ENCODE measurements around the gene EIF4E1B. TPM values are rescaled to one million over a fixed set of nuclear protein-coding genes. Genes with fewer than 3 reads are reported as not detected.

EIF4E1B gene
- total RNA-seq, 2 donors from 2014 or later: not detected

DNA sequence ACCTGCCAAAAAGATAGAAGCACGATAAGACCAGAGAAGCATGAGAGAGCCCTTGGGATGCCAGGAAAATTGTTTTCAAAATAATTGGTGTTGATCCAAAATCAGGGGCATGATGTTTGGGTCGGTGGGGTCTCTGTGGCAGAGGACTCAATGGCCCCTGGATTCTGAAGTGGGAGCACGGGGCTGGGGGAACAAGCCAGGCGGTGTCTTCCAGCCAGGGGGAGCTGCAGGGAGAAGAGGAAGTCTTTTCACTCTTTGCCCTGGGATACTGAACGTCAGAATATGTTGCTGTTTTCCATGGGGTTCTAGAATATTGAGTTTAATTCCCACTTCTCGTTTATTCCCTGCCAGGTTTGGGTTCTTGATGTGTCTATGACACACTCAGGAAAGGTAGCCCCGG lies 37.2 kb downstream of the EIF4E1B start:
- H3K36me3 Mint-ChIP-seq (ENCODE audit: low read depth): no peaks in the 10 kb centered on the region
- no peaks in the 10 kb centered on the region for H3K4me1 Mint-ChIP-seq
- H3K9me3 Mint-ChIP-seq: no peaks in the 10 kb centered on the region
- peaks cover 29% of the 10 kb centered on the region for H3K27me3 Mint-ChIP-seq
- no peak overlapping the region for H3K27ac Mint-ChIP-seq
- ATAC-seq (replicated peaks): no peak
- no peak overlapping the region for H3K4me3 Mint-ChIP-seq

DNA sequence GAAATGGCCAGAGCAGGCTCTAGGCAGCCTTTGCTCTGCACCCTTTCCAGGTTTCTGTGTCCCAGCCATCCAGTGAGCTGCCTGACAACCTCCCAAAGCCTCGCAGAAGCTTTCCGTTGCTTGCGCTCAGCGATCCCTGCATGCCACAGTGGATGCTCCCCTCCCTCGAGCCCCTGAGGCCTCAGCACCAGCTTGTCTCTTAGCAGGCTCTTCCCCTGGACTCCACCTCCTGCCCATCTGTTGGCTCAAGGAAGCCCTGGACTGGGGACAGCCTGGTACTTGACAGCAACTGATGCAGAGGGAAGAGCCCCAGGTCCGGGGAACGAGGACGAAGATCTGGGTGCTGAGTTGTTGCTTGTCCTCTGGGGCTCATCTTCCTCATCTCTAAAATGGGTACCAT lies 40.0 kb downstream of the EIF4E1B start:
- Mint-ChIP-seq H3K27me3 (peaks cover 23% of the 10 kb centered on the region), H3K9me3 (no peaks in the 10 kb centered on the region), H3K27ac (no peak overlapping the region), H3K36me3 (ENCODE audit: low read depth) (no peaks in the 10 kb centered on the region), H3K4me3 (no peak overlapping the region), H3K4me1 (no peaks in the 10 kb centered on the region)
- no peak for ATAC-seq (replicated peaks)

DNA sequence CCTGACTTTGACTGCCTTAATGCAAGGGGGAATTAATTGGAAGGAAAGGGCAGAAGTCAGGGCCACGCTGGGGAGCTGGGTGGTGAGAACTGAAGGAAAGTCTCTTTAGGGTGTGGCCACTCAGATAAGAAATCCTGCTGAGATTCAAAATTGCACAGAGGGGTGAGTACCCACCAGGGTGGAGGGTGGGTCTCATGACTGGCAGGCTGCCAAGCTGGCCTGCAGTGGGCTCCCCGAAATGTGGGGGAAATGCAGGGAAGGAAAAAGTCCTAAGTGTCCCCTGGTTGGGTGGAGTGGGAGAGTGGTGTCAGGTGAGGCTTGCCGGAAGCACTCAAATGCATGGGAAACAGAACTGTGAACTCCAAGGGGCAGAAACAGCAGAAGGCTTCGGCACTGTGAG lies 40.9 kb downstream of the EIF4E1B start:
- Mint-ChIP-seq H3K27ac (no peak overlapping the region), H3K4me3 (no peak overlapping the region)
- no peak for ATAC-seq (replicated peaks)

DNA sequence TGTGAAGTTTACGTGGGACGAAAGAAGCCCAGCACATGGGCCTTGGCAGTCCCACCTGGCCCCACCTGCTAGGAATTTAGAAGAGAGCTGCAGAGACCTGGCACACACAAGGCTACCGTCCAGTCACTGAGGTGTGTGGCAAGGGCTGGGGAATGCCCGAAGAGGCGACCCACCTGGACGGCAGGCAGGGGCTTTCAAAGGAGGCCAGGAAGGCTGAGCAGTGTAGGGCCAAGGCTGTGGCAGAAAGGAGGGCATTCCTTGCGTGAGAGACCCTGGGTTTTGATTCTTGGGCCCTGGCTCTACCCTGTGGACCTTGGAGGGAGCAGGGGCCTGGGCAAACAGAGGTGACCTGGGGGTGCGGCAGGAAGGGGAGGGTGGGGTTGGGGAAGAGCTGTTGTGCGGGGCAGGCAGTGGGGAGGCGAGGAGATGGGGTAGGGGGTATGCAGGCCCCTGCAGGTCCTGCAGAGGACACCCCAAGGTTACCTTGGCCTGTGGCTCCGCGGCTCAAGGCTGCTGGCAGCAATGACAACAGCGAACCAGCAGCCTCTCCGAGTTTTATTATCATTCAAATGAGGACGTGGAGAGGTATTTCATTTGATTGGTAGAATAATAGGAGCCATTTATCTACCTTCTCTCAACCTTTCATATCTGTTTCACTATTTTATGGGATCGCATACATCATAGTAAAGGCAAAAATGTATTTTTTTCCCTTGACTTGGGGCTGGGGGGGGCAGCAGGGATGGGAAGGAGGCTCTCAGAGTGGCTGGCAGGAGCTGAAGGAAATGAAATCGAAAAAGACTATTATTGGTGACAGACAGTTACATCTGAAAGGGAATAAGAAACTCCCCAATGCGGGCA lies 41.6 kb downstream of the EIF4E1B start:
- H3K36me3 Mint-ChIP-seq (ENCODE audit: low read depth): no peaks in the 10 kb centered on the region
- no peak for ATAC-seq (replicated peaks)
- H3K27ac Mint-ChIP-seq: no peak overlapping the region
- H3K4me3 Mint-ChIP-seq: no peak overlapping the region
- no peaks in the 10 kb centered on the region for H3K4me1 Mint-ChIP-seq
- H3K9me3 Mint-ChIP-seq: no peaks in the 10 kb centered on the region
- H3K27me3 Mint-ChIP-seq: peaks cover 22% of the 10 kb centered on the region

More for the DNA sequence above, 40.9 kb downstream of the EIF4E1B start:
- H3K9me3 Mint-ChIP-seq: no peaks in the 10 kb centered on the region
- no peaks in the 10 kb centered on the region for H3K36me3 Mint-ChIP-seq (ENCODE audit: low read depth)
- H3K27me3 Mint-ChIP-seq: peaks cover 21% of the 10 kb centered on the region
- no peaks in the 10 kb centered on the region for H3K4me1 Mint-ChIP-seq

DNA sequence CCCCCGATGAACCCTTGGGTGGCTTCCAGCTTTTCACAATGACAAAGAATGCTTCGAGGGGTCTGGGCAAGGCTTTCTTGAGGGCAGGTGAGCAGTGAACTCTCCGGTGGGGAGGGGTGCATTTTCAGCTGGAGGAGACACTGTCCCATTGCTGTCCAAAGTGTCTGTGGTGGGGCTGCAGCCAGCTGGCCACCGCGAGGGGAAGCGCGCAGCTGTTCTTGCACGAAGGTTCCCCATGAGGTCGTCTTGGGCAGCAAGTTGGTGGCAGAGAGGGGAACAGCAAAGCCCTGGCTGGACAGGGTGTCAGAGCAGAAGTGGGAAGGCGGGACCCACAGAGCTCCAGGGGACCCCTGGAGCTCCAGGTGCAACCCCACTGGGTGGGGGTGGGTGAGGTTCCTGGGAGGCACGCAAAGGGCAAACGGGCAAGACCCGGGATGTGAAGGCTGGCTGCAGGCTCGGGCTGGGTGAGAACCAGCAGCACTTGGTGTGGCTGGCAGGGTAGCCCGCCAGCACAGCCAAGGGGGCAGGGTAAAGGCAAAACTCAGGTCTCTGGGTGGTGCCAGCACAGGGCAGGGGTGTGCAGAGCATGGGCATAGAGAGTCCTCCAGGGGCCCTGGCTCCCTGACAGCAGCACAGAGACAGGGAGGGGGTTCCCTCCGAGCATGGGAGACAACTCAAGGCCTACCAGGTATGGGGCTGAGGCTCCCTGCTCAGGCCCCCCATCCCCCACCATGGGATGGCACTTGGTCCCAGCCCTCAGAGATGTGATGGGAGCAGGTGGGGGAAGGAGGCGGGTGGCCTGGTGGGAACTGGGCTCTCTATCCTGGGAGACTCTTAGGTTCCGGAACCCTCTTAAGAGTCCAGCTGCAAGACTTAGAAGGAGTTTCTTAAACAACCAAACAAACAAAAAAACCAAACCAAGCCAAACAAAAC lies 43.4 kb downstream of the EIF4E1B start:
- Mint-ChIP-seq H3K27ac (no peak overlapping the region), H3K9me3 (no peaks in the 10 kb centered on the region), H3K27me3 (peaks cover 31% of the 10 kb centered on the region), H3K36me3 (ENCODE audit: low read depth) (no peaks in the 10 kb centered on the region), H3K4me1 (no peaks in the 10 kb centered on the region), H3K4me3 (no peak overlapping the region)
- ATAC-seq (replicated peaks): no peak

DNA sequence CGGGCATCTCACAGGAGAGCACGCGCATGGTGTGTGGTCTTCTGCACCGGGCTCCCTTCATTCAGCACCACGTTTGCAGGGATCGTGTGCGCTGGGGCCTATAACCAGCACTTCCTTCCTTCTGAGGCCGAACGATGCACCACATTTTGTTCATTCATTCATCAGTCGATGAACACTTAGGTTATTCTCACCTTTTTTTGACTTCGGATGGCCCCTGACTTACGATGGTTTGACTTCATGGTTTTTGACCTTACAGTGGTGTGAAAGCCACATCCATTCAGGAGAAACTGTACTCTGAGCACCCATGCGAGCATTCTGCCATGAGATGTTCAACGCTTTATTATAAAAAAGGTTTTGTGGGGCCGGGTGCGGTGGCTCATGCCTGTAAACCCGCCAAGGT lies 44.3 kb downstream of the EIF4E1B start:
- ATAC-seq (replicated peaks): no peak
- Mint-ChIP-seq H3K4me1 (no peaks in the 10 kb centered on the region), H3K4me3 (no peak overlapping the region), H3K9me3 (no peaks in the 10 kb centered on the region), H3K27me3 (peaks cover 38% of the 10 kb centered on the region), H3K36me3 (ENCODE audit: low read depth) (no peaks in the 10 kb centered on the region), H3K27ac (no peak overlapping the region)

DNA sequence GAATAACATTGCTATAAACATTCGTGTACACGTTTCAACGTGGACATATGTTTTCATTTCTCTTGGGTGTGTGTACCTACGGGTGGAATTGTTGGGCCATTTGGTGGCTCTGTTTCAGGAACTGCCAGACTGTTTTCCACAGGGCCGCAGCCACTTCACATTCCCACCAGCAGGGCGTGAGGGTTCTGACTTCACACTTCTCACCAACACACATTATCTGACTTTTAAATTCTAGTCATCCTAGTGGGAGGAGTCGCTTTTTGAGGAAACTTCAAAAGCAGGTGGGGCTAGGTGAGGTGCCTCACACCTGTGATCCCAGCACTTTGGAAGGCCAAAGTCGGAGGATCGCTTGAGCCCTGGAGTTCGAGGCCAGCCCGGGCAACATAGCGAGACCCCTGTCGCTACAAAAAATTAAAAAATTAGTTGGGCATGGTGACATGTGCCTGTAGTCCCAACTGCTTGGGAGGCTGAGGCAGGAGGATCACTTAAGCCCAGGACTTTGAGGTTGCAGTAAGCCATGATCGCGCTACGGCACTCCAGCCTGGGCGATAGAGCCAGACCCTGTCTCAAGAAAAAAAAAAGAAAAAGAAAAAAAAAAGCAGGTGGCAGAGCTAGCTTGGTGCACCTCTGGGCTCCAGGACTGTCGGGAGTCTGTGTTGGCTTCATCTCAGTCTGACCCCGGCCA lies 45.3 kb downstream of the EIF4E1B start:
- no peak overlapping the region for H3K27ac Mint-ChIP-seq
- no peaks in the 10 kb centered on the region for H3K9me3 Mint-ChIP-seq
- H3K27me3 Mint-ChIP-seq: peaks cover 40% of the 10 kb centered on the region
- no peaks in the 10 kb centered on the region for H3K36me3 Mint-ChIP-seq (ENCODE audit: low read depth)
- ATAC-seq (replicated peaks): no peak
- H3K4me3 Mint-ChIP-seq: no peak overlapping the region
- H3K4me1 Mint-ChIP-seq: no peaks in the 10 kb centered on the region

DNA sequence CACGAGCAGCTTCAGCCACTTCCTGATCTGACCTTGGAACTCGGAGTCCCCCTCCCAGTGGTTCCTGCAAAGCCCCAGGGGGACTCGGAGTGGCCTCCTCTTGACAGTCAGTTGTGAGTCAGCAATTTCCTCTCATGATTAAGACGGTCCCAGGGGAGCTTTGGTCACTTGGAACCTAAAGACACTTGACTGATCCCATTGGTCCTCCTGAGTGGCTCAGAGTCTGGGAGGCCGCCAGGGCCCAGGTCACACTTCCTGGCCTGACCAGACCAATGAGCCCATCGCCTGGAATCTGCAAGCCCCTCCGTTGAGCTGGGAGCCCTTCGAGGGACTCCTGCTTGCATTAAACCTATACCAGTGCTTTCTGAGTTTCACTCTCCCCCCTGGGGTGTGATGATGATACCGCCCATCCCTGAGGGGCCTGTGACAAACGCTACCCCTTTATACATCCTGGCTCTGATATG lies 45.9 kb downstream of the EIF4E1B start:
- H3K4me3 Mint-ChIP-seq: no peak overlapping the region
- peaks cover 38% of the 10 kb centered on the region for H3K27me3 Mint-ChIP-seq
- H3K9me3 Mint-ChIP-seq: no peaks in the 10 kb centered on the region
- no peak overlapping the region for H3K27ac Mint-ChIP-seq
- no peaks in the 10 kb centered on the region for H3K36me3 Mint-ChIP-seq (ENCODE audit: low read depth)
- no peaks in the 10 kb centered on the region for H3K4me1 Mint-ChIP-seq
- ATAC-seq (replicated peaks): no peak

DNA sequence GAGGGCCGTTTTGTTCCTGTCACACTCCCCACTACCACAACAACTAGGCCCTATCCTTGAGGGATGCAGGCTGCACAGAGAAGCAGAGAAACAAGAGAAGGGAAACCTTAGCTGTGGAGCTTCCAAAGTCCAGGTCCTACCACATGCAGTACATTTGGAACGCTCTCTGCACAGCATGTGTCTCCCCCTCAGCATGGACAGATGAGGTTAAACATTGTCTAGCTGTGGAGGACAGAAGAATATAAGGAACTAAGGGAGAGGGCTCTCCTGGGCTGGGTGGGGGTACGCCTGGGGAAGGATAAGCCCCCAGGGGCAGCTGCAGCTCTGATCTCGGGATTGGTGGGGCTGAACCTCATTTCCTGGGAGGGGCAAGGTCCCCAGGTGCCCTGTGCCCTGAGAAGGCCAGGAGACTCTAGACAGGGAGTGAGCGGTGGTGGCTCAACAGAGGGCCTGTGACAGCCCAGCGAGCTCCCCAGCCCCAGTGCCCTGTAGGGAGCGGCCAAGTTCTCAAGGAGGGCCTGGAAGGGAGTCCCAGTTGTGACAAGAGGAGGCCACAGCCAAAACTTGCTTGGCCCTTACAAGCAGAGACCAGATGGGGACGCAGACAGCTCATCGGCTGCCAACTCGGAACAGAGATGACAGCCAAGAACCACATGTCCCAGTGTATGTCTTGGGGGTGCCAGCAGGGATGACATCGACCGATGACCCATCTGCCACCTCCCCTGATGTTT lies 46.9 kb downstream of the EIF4E1B start:
- ATAC-seq (replicated peaks): no peak
- no peak overlapping the region for H3K27ac Mint-ChIP-seq
- no peak overlapping the region for H3K4me3 Mint-ChIP-seq
- peaks cover 40% of the 10 kb centered on the region for H3K27me3 Mint-ChIP-seq
- H3K4me1 Mint-ChIP-seq: no peaks in the 10 kb centered on the region
- no peaks in the 10 kb centered on the region for H3K9me3 Mint-ChIP-seq
- no peaks in the 10 kb centered on the region for H3K36me3 Mint-ChIP-seq (ENCODE audit: low read depth)

DNA sequence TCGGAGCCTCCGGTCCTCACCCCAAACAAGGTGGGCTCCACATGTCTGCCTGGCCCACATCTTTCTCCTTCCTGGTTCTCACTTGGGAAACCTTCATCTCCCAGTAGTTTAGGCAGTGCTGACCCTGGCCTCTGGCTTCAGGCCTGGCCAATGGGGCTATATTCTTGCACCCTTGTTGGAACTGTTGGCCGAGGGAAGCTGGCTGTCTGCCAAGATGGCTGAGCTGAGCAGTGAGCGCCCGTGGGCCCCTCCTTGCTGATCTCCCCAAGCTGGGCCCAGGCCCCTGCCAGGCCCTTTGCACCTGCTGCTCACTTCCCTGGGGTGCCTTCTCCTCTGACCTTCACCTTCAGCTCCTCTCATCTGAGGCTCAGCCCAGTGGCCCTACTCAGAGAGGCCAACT lies 48.1 kb downstream of the EIF4E1B start:
- Mint-ChIP-seq H3K27me3 (peaks cover 39% of the 10 kb centered on the region), H3K4me1 (no peaks in the 10 kb centered on the region), H3K27ac (no peak overlapping the region), H3K36me3 (ENCODE audit: low read depth) (no peaks in the 10 kb centered on the region), H3K9me3 (no peaks in the 10 kb centered on the region), H3K4me3 (no peak overlapping the region)
- ATAC-seq (replicated peaks): no peak

DNA sequence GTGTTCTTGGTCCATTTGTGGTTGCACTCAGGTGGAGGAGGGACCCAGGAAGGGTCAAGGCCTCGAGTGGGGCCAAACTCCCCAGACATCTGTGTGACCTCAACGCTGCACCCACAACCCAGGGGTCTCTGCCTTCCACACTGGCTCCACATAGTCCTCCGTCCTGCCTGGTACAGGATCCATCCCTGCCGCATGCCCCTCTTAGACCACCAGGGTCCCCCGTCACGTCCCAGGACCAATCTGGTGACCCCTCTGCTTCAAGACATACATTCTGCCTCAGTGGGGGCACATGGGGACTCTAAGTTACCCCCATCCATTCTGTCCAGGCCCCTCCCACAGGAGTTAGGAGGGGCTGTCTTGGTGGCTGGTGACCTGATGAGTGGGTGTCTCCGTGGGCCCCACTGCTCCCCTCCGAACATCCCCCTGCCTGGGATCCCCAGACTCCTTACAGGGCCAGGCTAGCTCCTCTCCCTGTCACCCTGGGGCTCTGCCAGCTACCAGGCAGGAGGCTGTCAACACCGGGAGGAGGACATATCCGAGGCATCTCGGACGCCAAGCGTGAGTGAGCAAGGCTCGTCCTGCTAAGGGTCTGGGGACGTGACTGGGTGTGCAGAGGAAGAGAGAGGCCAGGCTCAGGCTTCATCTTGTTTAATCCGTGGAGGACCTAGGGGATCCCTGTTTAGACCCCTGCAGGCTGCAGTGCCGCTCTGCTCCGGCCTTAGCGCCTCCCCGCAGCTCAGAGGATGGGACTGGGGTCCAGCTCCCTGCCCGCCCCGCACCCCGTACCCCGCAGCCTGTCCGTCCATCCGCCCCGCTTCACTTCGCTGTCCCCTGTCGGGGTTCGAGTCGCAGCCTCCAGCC lies 49.1 kb downstream of the EIF4E1B start:
- Mint-ChIP-seq H3K27me3 (peaks cover 46% of the 10 kb centered on the region), H3K9me3 (peaks cover 5% of the 10 kb centered on the region)

DNA sequence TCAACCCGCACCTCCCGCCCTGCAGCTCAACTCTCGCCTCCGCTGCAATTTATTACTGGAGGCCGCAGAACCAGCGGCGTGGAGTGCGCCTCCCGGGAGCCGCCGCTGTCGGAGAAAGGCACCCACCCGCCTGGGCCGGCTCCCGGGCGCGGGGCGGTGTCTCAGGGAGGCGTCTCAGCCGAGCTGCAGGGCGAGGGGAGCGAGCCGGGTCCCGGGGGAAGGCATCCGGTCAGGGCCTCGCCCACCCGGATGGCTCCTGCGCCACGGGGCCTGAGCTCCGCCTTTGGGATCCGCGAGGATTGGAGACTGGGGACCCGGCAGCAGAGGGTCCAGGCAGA lies 49.7 kb downstream of the EIF4E1B start:
- Mint-ChIP-seq H3K4me3 (no peak overlapping the region), H3K9me3 (peaks cover 5% of the 10 kb centered on the region), H3K27me3 (peaks cover 46% of the 10 kb centered on the region), H3K36me3 (ENCODE audit: low read depth) (no peaks in the 10 kb centered on the region), H3K4me1 (no peaks in the 10 kb centered on the region), H3K27ac (no peak overlapping the region)
- ATAC-seq (replicated peaks): no peak

More for the DNA sequence above, 49.1 kb downstream of the EIF4E1B start:
- no peak for ATAC-seq (replicated peaks)
- H3K4me1 Mint-ChIP-seq: no peaks in the 10 kb centered on the region
- H3K4me3 Mint-ChIP-seq: no peak overlapping the region
- H3K27ac Mint-ChIP-seq: no peak overlapping the region
- no peaks in the 10 kb centered on the region for H3K36me3 Mint-ChIP-seq (ENCODE audit: low read depth)

DNA sequence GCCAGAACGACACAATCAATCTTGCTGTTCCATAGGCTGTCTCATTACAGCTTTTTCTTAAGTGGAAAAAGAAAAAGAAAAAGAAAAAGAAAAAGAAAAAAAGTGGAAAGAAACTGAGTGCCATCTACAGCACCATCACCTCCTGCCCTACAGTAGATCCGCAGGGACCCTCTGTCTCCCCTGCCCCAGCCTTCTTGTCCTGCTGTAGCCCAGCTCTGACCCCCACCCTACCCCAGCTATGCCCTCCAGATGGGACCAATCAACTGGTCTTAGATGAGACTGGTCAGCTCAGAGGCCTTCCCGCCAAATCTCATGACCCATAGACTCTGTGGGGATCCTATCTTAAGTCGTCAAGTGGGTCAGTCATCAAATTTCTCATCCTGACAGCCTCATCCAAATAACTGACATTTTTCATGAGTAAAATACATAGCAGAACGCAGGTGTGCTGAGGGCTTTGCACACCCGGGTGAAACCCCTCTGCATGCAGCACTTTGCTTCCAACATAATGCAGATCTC lies 51.6 kb downstream of the EIF4E1B start:
- no peaks in the 10 kb centered on the region for H3K36me3 Mint-ChIP-seq (ENCODE audit: low read depth)
- ATAC-seq (replicated peaks): no peak
- H3K27ac Mint-ChIP-seq: no peak overlapping the region
- H3K9me3 Mint-ChIP-seq: peaks cover 5% of the 10 kb centered on the region
- no peak overlapping the region for H3K4me3 Mint-ChIP-seq
- H3K27me3 Mint-ChIP-seq: peaks cover 50% of the 10 kb centered on the region
- no peaks in the 10 kb centered on the region for H3K4me1 Mint-ChIP-seq

All from activated T-helper 17 cell treated with anti-CD3 and anti-CD28 coated beads, Interleukin-2, amount 50 U/mL, for 72 hours (primary cell).